ENCODE results near the gene IFFO2. TPM values are rescaled to one million over a fixed set of nuclear protein-coding genes. Genes with fewer than 3 reads are reported as not detected.

Gene IFFO2
- total and polyA plus RNA-seq, 2 of the 13 experiments (the other 11 are each of a cell fraction or from before 2014, with no cell fraction given) = 7.3 to 16.7 TPM

- TF ChIP-seq, protein P1, sequence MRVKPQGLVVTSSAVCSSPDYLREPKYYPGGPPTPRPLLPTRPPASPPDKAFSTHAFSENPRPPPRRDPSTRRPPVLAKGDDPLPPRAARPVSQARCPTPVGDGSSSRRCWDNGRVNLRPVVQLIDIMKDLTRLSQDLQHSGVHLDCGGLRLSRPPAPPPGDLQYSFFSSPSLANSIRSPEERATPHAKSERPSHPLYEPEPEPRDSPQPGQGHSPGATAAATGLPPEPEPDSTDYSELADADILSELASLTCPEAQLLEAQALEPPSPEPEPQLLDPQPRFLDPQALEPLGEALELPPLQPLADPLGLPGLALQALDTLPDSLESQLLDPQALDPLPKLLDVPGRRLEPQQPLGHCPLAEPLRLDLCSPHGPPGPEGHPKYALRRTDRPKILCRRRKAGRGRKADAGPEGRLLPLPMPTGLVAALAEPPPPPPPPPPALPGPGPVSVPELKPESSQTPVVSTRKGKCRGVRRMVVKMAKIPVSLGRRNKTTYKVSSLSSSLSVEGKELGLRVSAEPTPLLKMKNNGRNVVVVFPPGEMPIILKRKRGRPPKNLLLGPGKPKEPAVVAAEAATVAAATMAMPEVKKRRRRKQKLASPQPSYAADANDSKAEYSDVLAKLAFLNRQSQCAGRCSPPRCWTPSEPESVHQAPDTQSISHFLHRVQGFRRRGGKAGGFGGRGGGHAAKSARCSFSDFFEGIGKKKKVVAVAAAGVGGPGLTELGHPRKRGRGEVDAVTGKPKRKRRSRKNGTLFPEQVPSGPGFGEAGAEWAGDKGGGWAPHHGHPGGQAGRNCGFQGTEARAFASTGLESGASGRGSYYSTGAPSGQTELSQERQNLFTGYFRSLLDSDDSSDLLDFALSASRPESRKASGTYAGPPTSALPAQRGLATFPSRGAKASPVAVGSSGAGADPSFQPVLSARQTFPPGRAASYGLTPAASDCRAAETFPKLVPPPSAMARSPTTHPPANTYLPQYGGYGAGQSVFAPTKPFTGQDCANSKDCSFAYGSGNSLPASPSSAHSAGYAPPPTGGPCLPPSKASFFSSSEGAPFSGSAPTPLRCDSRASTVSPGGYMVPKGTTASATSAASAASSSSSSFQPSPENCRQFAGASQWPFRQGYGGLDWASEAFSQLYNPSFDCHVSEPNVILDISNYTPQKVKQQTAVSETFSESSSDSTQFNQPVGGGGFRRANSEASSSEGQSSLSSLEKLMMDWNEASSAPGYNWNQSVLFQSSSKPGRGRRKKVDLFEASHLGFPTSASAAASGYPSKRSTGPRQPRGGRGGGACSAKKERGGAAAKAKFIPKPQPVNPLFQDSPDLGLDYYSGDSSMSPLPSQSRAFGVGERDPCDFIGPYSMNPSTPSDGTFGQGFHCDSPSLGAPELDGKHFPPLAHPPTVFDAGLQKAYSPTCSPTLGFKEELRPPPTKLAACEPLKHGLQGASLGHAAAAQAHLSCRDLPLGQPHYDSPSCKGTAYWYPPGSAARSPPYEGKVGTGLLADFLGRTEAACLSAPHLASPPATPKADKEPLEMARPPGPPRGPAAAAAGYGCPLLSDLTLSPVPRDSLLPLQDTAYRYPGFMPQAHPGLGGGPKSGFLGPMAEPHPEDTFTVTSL (CRISPR knock-in tag; IDR thresholded peaks at IDR 0.05; ENCODE audit: borderline replicate concordance) = no peak
- TF ChIP-seq, protein P2, sequence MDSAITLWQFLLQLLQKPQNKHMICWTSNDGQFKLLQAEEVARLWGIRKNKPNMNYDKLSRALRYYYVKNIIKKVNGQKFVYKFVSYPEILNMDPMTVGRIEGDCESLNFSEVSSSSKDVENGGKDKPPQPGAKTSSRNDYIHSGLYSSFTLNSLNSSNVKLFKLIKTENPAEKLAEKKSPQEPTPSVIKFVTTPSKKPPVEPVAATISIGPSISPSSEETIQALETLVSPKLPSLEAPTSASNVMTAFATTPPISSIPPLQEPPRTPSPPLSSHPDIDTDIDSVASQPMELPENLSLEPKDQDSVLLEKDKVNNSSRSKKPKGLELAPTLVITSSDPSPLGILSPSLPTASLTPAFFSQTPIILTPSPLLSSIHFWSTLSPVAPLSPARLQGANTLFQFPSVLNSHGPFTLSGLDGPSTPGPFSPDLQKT (CRISPR knock-in tag; IDR thresholded peaks at IDR 0.05; ENCODE audit: borderline replicate concordance) = no peak
- TF ChIP-seq KLF6 (CRISPR knock-in tag; IDR thresholded peaks at IDR 0.05) (no peak), ZNF646 (CRISPR knock-in tag; IDR thresholded peaks at IDR 0.05) (no peak), RARG (CRISPR knock-in tag; IDR thresholded peaks at IDR 0.05; ENCODE audit: low read depth) (no peak), IKZF4 (CRISPR knock-in tag; IDR thresholded peaks at IDR 0.05; ENCODE audit: borderline replicate concordance, low read depth, not compliant biosample characterization) (no peak), ZNF33A (CRISPR knock-in tag; IDR thresholded peaks at IDR 0.05; ENCODE audit: borderline replicate concordance) (no peak), MEIS2 (CRISPR knock-in tag; IDR thresholded peaks at IDR 0.05) (no peak), FOXO4 (CRISPR knock-in tag; conservative IDR thresholded peaks at IDR 0.05) (no peak), ZSCAN25 (CRISPR knock-in tag; IDR thresholded peaks at IDR 0.05) (no peak), ISX (CRISPR knock-in tag; conservative IDR thresholded peaks at IDR 0.05) (no peak)
- TF ChIP-seq, protein P3, sequence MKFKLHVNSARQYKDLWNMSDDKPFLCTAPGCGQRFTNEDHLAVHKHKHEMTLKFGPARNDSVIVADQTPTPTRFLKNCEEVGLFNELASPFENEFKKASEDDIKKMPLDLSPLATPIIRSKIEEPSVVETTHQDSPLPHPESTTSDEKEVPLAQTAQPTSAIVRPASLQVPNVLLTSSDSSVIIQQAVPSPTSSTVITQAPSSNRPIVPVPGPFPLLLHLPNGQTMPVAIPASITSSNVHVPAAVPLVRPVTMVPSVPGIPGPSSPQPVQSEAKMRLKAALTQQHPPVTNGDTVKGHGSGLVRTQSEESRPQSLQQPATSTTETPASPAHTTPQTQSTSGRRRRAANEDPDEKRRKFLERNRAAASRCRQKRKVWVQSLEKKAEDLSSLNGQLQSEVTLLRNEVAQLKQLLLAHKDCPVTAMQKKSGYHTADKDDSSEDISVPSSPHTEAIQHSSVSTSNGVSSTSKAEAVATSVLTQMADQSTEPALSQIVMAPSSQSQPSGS (CRISPR knock-in tag; IDR thresholded peaks at IDR 0.05) = no peak
Observed at GRCh38 chr1:18899363-18900049, 57.0 kb downstream of the IFFO2 start (continued).
